Trophoblast cell (in vitro differentiated cells and primary cell): ENCODE results near the gene OTUD4.

Experiments used
- DNase-seq, 2 donors: peaks; one replicate each; pipeline ENCODE4 v3.0.0-alpha.2; 2016
- H2AFZ ChIP-seq: 2 replicates; pipeline ENCODE4 v1.6.1; 2013; ENCODE audit warnings: low read length, moderate library complexity, mild to moderate bottlenecking; ENCODE audit not compliant: insufficient read depth, poor library complexity
- H2AK5ac ChIP-seq: 2 replicates; pipeline ENCODE4 v1.6.1; 2013; ENCODE audit warnings: mild to moderate bottlenecking, low read length
- H2BK120ac ChIP-seq: 2 replicates; pipeline ENCODE4 v1.6.1; 2013; ENCODE audit warnings: low read length, mild to moderate bottlenecking, moderate library complexity; ENCODE audit not compliant: insufficient read depth, poor library complexity
- H2BK12ac ChIP-seq: 2 replicates; pipeline ENCODE4 v1.6.1; 2013; ENCODE audit warnings: mild to moderate bottlenecking, low read length, moderate library complexity
- H2BK5ac ChIP-seq: 2 replicates; pipeline ENCODE4 v1.6.1; 2013; ENCODE audit warnings: low read length, low read depth, moderate library complexity, mild to moderate bottlenecking; ENCODE audit not compliant: poor library complexity
- H3K14ac ChIP-seq: 2 replicates; pipeline ENCODE4 v1.6.1; 2013; ENCODE audit warnings: mild to moderate bottlenecking, low read length
- H3K18ac ChIP-seq: 2 replicates; pipeline ENCODE4 v1.6.1; 2013; ENCODE audit warnings: mild to moderate bottlenecking, low read length
- H3K23ac ChIP-seq: 2 replicates; pipeline ENCODE4 v1.6.1; 2013; ENCODE audit warnings: low read length
- H3K27ac ChIP-seq: 2 replicates; pipeline ENCODE4 v1.5.1; 2013; ENCODE audit warnings: low read depth, mild to moderate bottlenecking, inconsistent platforms, low read length, moderate library complexity
- H3K27me3 ChIP-seq: 2 replicates; pipeline ENCODE4 v1.6.1; 2013; ENCODE audit warnings: inconsistent platforms, mild to moderate bottlenecking, low read length, moderate library complexity; ENCODE audit not compliant: insufficient read depth
- H3K36me3 ChIP-seq, 2 experiments: 1 replicate in 1 of 2; 2 replicates in 1 of 2; pipeline ENCODE4 v1.6.1; 2013; ENCODE audit warnings: low read length in 2 of 2, mild to moderate bottlenecking in 2 of 2, moderate library complexity in 1 of 2; ENCODE audit not compliant: insufficient read depth in 2 of 2, control insufficient read depth in 1 of 2
- H3K4ac ChIP-seq: 2 replicates; pipeline ENCODE4 v1.6.1; 2013; ENCODE audit warnings: low read depth, mild to moderate bottlenecking, low read length, moderate library complexity
- H3K4me1 ChIP-seq, 2 experiments: 1 replicate in 1 of 2; 2 replicates in 1 of 2; pipeline ENCODE4 v1.6.1; 2013; ENCODE audit warnings: low read length in 2 of 2, mild to moderate bottlenecking in 2 of 2, moderate library complexity in 1 of 2; ENCODE audit not compliant: insufficient read depth in 2 of 2, control insufficient read depth in 1 of 2
- H3K4me2 ChIP-seq: 2 replicates; pipeline ENCODE4 v1.6.1; 2013; ENCODE audit warnings: inconsistent platforms, mild to moderate bottlenecking, low read length, moderate library complexity
- H3K4me3 ChIP-seq: 2 replicates; pipeline ENCODE4 v1.5.1; 2013; ENCODE audit warnings: mild to moderate bottlenecking, low read depth, low read length, inconsistent platforms
- H3K79me1 ChIP-seq: one replicate; pipeline ENCODE4 v1.6.1; 2013; ENCODE audit warnings: low read length
- H3K79me2 ChIP-seq: 2 replicates; pipeline ENCODE4 v1.6.1; 2013; ENCODE audit warnings: low read length, mild to moderate bottlenecking; ENCODE audit not compliant: control insufficient read depth, insufficient read depth, poor library complexity
- H3K9ac ChIP-seq: 2 replicates; pipeline ENCODE4 v1.6.1; 2013; ENCODE audit warnings: mild to moderate bottlenecking, low read length
- H3K9me3 ChIP-seq: 2 replicates; pipeline ENCODE4 v1.6.1; 2013; ENCODE audit warnings: low read depth, mild to moderate bottlenecking, control low read depth, inconsistent platforms, low read length; ENCODE audit not compliant: insufficient read depth
- H4K12ac ChIP-seq: 2 replicates; pipeline ENCODE4 v1.6.1; 2013; ENCODE audit warnings: low read depth, mild to moderate bottlenecking, low read length, moderate library complexity
- H4K8ac ChIP-seq: 2 replicates; pipeline ENCODE4 v1.6.1; 2013; ENCODE audit warnings: low read depth, mild to moderate bottlenecking, low read length, moderate library complexity
- H4K91ac ChIP-seq: one replicate; pipeline ENCODE4 v1.6.1; 2013; ENCODE audit warnings: low read depth, mild to moderate bottlenecking, low read length, moderate library complexity
- WGBS: extraction: QIAGEN DNeasy Blood & Tissue Kit; methylation state at CpG from one replicate; pipeline ENCODE4 v1.1.7; 2013; ENCODE audit warnings: missing lambda C conversion rate; ENCODE audit not compliant: insufficient read length, insufficient coverage; ENCODE audit errors: extremely low coverage; 5-methylcytosine and 5-hydroxymethylcytosine counted together

The OTUD4 gene

GRCh38 chr4:145183581-145183980 is 3.2 kb upstream of the OTUD4 start:
- H2BK12ac ChIP-seq = no peak overlapping the region
- peaks cover 0 to 3% of the 10 kb centered on the region in 2 experiments for H3K4me1 ChIP-seq
- WGBS = no CpG with 5 or more reads among the region's 2 CpGs

GRCh38 chr4:145183023-145183422 is 2.6 kb upstream of the OTUD4 start:
- H3K79me2 ChIP-seq = peaks cover 3% of the 10 kb centered on the region
- H4K8ac ChIP-seq = no peak overlapping the region
- H3K18ac ChIP-seq = no peak overlapping the region
- H3K9ac ChIP-seq = no peak overlapping the region
- H3K79me1 ChIP-seq = peaks cover 8% of the 10 kb centered on the region
- no peak overlapping the region for H3K23ac ChIP-seq
- H3K4me2 ChIP-seq = no peak overlapping the region
- H3K9me3 ChIP-seq = no peaks in the 10 kb centered on the region
- no peak overlapping the region for H2AFZ ChIP-seq
- peaks cover 0 to 7% of the 10 kb centered on the region in 2 experiments for H3K4me1 ChIP-seq
- H3K27me3 ChIP-seq = no peaks in the 10 kb centered on the region
- H2BK12ac ChIP-seq = no peak overlapping the region
- no peak overlapping the region for H3K27ac ChIP-seq
- no peak overlapping the region for H2AK5ac ChIP-seq
- no CpG with 5 or more reads among the region's 2 CpGs for WGBS
- H3K4ac ChIP-seq = no peak overlapping the region
- H3K36me3 ChIP-seq = no peaks in the 10 kb centered on the region
- H2BK5ac ChIP-seq = no peak overlapping the region
- no peak overlapping the region for H3K4me3 ChIP-seq
- H4K12ac ChIP-seq = no peak overlapping the region
- no peak overlapping the region for H2BK120ac ChIP-seq
- H3K14ac ChIP-seq = no peak overlapping the region
- H4K91ac ChIP-seq = no peak overlapping the region
- peak; percentile 92 to 96 for DNase-seq

More at GRCh38 chr4:145183581-145183980, 3.2 kb upstream of the OTUD4 start:
- no peak overlapping the region for H3K23ac ChIP-seq
- H3K18ac ChIP-seq = no peak overlapping the region
- no peak overlapping the region for H2AK5ac ChIP-seq
- H3K27ac ChIP-seq = no peak overlapping the region
- no peak overlapping the region for H4K12ac ChIP-seq
- no peak overlapping the region for H2AFZ ChIP-seq
- peak; percentile 39 to 88 for DNase-seq
- no peaks in the 10 kb centered on the region for H3K9me3 ChIP-seq
- H3K79me1 ChIP-seq = peaks cover 8% of the 10 kb centered on the region
- no peaks in the 10 kb centered on the region for H3K36me3 ChIP-seq
- no peak overlapping the region for H4K8ac ChIP-seq
- no peak overlapping the region for H2BK5ac ChIP-seq
- no peak overlapping the region for H3K14ac ChIP-seq
- peaks cover 3% of the 10 kb centered on the region for H3K79me2 ChIP-seq
- no peaks in the 10 kb centered on the region for H3K27me3 ChIP-seq
- H3K4me2 ChIP-seq = no peak overlapping the region
- no peak overlapping the region for H3K4me3 ChIP-seq
- no peak overlapping the region for H3K9ac ChIP-seq
- H4K91ac ChIP-seq = no peak overlapping the region
- H2BK120ac ChIP-seq = no peak overlapping the region
- H3K4ac ChIP-seq = no peak overlapping the region

DNA sequence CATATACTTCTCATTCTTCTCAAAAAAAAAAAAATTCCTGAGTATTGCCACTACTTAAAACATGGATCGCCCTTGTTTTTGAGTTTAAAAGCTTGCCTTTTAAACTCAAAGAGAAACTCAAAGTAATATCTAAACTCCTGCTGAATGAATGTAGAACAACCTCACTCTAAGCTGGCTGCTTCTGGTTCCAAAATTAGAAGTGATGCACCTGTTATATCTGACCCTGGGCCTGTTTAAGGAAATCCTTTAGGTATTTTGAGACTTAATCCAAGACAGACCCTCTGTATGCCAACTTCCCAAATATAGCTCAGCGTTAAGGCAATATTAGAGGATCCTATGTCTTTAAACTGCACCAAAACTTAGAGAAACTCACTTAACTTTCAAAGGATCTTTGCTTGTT is 1.8 kb upstream of the OTUD4 start:
- H3K79me1 ChIP-seq = peaks cover 8% of the 10 kb centered on the region
- H3K79me2 ChIP-seq = peaks cover 4% of the 10 kb centered on the region
- no peak overlapping the region for H3K4me3 ChIP-seq
- H2BK5ac ChIP-seq = no peak overlapping the region
- H2BK12ac ChIP-seq = no peak overlapping the region
- no peak for DNase-seq
- no CpG with 5 or more reads among the region's 2 CpGs for WGBS
- H3K4me1 ChIP-seq = peaks cover 0 to 7% of the 10 kb centered on the region in 2 experiments
- H3K14ac ChIP-seq = no peak overlapping the region
- no peak overlapping the region for H4K12ac ChIP-seq
- H3K9me3 ChIP-seq = no peaks in the 10 kb centered on the region
- no peak overlapping the region for H3K4ac ChIP-seq
- no peak overlapping the region for H3K9ac ChIP-seq
- no peak overlapping the region for H4K91ac ChIP-seq
- no peaks in the 10 kb centered on the region for H3K36me3 ChIP-seq
- no peak overlapping the region for H2BK120ac ChIP-seq
- H3K23ac ChIP-seq = no peak overlapping the region
- H3K18ac ChIP-seq = no peak overlapping the region
- no peaks in the 10 kb centered on the region for H3K27me3 ChIP-seq
- H3K4me2 ChIP-seq = no peak overlapping the region
- no peak overlapping the region for H2AFZ ChIP-seq
- H4K8ac ChIP-seq = no peak overlapping the region
- no peak overlapping the region for H3K27ac ChIP-seq
- no peak overlapping the region for H2AK5ac ChIP-seq

- Histone ChIP-seq H4K8ac (peak overlapping the region; percentile 45), H3K79me2 (peaks cover 4% of the 10 kb centered on the region), H3K14ac (no peak overlapping the region), H2BK5ac (no peak overlapping the region), H3K9me3 (no peaks in the 10 kb centered on the region), H3K4me3 (peak overlapping the region; percentile 83), H3K27ac (peak overlapping the region; percentile 35), H3K4ac (no peak overlapping the region), H2AFZ (peak overlapping the region; percentile 47), H4K12ac (peak overlapping the region; percentile 6), H2BK12ac (no peak overlapping the region), H3K23ac (no peak overlapping the region), H2BK120ac (no peak overlapping the region), H3K9ac (no peak overlapping the region), H3K36me3 (no peaks in the 10 kb centered on the region), H3K4me1 (peaks cover 0 to 7% of the 10 kb centered on the region in 2 experiments), H3K27me3 (no peaks in the 10 kb centered on the region), H3K4me2 (peak overlapping the region; percentile 86), H4K91ac (no peak overlapping the region), H3K18ac (no peak overlapping the region), H3K79me1 (peaks cover 8% of the 10 kb centered on the region), H2AK5ac (no peak overlapping the region)
- WGBS = no CpG with 5 or more reads among the region's 7 CpGs
- no peak for DNase-seq
Measured at GRCh38 chr4:145181091-145181501, 707 bp upstream of the OTUD4 start.
